ENCODE results near the gene HDGF. TPM values are rescaled to one million over a fixed set of nuclear protein-coding genes. Genes with fewer than 3 reads are reported as not detected.
A peak's percentile ranks its signal among the peaks of the same experiment; 100 is the strongest.

The HDGF gene
- polyA plus RNA-seq, 1 experiment, result 155 TPM

GRCh38 chr1:156704930-156705320 is 46.5 kb downstream of the HDGF start:
- 0 out of 2 replicates have a peak, but pooled peaks have one; percentile 1 for TF ChIP-seq CTCF (IDR thresholded peaks at IDR 0.05; ENCODE audit: low read depth, low read length)
- H3K27ac ChIP-seq (ENCODE audit: low read depth, low read length), result peak overlapping the region; percentile 31
- H3K9me3 ChIP-seq (ENCODE audit: control insufficient read depth, insufficient read depth, low read length), result peaks cover 1% of the 10 kb centered on the region; the same call in 1 of the 2 replicates
- peak overlapping the region; percentile 52 for H3K4me3 ChIP-seq (ENCODE audit: low read depth, low read length)
- ChIA-PET POLR2A (interaction anchor here (0.5 to 4.3 kb wide), 4 partner anchors 9 to 29 kb away, joined by 3 to 18 read pairs (median 4); partner anchors contain the start of genes ISG20L2 and METTL25B), CTCF (interaction anchor here (1.0 to 13.7 kb wide), 10 partner anchors 14 to 185 kb away, joined by 3 to 233 read pairs (median 8); partner anchors contain the start of genes ISG20L2, METTL25B and NES)
- H3K27me3 ChIP-seq (ENCODE audit: control insufficient read depth, insufficient read depth, low read length), result no peaks in the 10 kb centered on the region
- DNase-seq (ENCODE audit: low read depth, low spot score), result no peak

DNA sequence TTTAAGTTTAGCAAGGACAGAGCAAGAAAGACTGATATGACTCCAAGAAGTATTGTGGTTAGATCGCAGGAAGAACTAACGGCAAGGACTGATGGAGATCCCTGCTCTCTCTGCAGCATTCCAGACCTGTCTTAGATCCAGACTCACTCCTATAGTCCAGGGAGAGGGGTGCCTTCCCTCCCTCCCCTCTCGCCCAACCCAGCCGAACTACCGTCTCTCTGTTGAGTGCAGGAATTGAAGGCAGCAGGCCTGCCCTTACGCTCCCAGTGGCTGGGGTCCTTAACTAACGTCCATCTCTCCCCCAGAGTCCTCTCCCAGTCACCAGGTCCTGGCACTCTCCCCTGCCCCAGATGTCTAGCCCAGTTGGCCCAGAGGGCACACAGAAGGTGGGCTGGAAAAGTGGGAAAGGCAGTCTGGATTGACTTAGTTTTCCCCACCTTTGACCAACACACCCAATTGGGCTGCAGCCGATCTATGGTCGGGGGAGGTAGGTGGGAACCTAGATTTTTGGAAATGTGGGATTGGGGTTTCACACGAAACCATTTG is 47.2 kb downstream of the HDGF start:
- Histone ChIP-seq H3K27me3 (ENCODE audit: control insufficient read depth, insufficient read depth, low read length) (no peaks in the 10 kb centered on the region), H3K4me3 (ENCODE audit: low read depth, low read length) (peak overlapping the region; percentile 52), H3K27ac (ENCODE audit: low read depth, low read length) (no peak overlapping the region), H3K9me3 (ENCODE audit: control insufficient read depth, insufficient read depth, low read length) (peaks cover 3% of the 10 kb centered on the region; the same call in 1 of the 2 replicates)
- ChIA-PET CTCF (interaction anchor here (0.6 to 13.7 kb wide), 7 partner anchors 11 to 44 kb away, joined by 3 to 233 read pairs (median 26); partner anchors contain the start of genes ISG20L2, METTL25B and NES), POLR2A (interaction anchor here (1.2 to 4.3 kb wide), 3 partner anchors 15 to 29 kb away, joined by 3 to 18 read pairs (median 5); partner anchors contain the start of genes ISG20L2 and METTL25B)
- no peak for DNase-seq (ENCODE audit: low read depth, low spot score)
- TF ChIP-seq CTCF (IDR thresholded peaks at IDR 0.05; ENCODE audit: low read depth, low read length), result no peak

DNA sequence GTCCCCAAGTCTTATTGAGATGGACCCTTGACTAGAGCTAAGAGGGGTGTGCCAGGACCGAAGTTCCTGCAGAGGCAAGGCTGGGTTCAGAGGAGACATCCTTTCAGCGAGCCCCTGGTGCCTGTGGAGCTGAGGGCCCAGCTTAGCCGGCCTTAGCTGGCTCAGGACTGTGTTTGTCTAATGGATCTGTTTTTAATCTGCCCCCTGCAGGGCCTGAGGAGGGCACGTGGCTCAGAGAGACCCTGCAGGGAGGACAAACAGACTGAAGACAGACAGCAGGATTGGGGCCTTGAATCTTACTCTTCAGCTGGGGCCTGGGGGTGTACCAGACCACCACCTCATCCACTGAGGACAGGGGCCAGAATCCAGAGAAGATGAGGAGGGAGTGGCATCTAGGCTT is 47.7 kb downstream of the HDGF start:
- Histone ChIP-seq H3K9me3 (ENCODE audit: control insufficient read depth, insufficient read depth, low read length) (peaks cover 3% of the 10 kb centered on the region; the same call in 1 of the 2 replicates), H3K27ac (ENCODE audit: low read depth, low read length) (no peak overlapping the region), H3K27me3 (ENCODE audit: control insufficient read depth, insufficient read depth, low read length) (no peaks in the 10 kb centered on the region), H3K4me3 (ENCODE audit: low read depth, low read length) (peak overlapping the region; percentile 17; the same call in 1 of the 2 replicates)
- CTCF ChIA-PET, result interaction anchor here (0.8 to 13.7 kb wide), 7 partner anchors 12 to 69 kb away, joined by 3 to 233 read pairs (median 3); partner anchors contain the start of genes ISG20L2 and METTL25B
- TF ChIP-seq CTCF (IDR thresholded peaks at IDR 0.05; ENCODE audit: low read depth, low read length), result no peak
- DNase-seq (ENCODE audit: low read depth, low spot score), result no peak
- POLR2A ChIA-PET, result interaction anchor here (2.5 to 4.3 kb wide), 2 partner anchors 14 to 24 kb away, joined by 5 to 18 read pairs; partner anchors contain the start of genes ISG20L2 and METTL25B

DNA sequence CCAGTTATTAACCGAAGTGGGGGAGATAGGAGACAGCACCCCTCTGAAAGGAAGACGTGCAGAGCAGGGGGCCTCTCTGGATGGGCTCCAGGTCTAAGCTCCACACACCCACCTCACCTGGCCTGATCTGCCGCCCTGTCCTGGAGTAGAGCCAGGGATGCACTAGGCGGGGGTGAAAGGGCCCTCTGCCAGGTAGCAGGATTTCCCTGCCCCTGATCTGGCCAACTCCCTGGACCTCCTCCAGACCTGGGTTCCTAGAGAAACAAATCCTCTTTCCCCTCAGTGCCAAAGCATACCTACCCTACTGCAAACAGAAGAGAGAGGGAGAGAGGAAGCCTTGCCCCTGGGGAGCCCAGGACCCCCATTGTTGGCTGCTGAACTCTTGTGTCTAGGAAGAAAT is 48.1 kb downstream of the HDGF start:
- no peak for TF ChIP-seq CTCF (IDR thresholded peaks at IDR 0.05; ENCODE audit: low read depth, low read length)
- CTCF ChIA-PET, result interaction anchor here (0.6 to 13.7 kb wide), 9 partner anchors 12 to 207 kb away, joined by 3 to 233 read pairs (median 23); partner anchors contain the start of genes ISG20L2 and METTL25B
- Histone ChIP-seq H3K27ac (ENCODE audit: low read depth, low read length) (no peak overlapping the region), H3K27me3 (ENCODE audit: control insufficient read depth, insufficient read depth, low read length) (no peaks in the 10 kb centered on the region), H3K4me3 (ENCODE audit: low read depth, low read length) (no peak overlapping the region; the same call in 1 of the 2 replicates), H3K9me3 (ENCODE audit: control insufficient read depth, insufficient read depth, low read length) (peaks cover 3% of the 10 kb centered on the region; the same call in 1 of the 2 replicates)
- DNase-seq (ENCODE audit: low read depth, low spot score), result no peak
- POLR2A ChIA-PET, result interaction anchor here (0.6 to 4.3 kb wide), 2 partner anchors 14 to 38 kb away, joined by 4 to 18 read pairs; partner anchors contain the start of gene MRPL24
